GM18868 (cell line): Measurements from ENCODE around the gene SCGB3A2.

Experiments
- ATAC-seq: cut with Tn5 transposase; IDR thresholded peaks from one replicate; pipeline ENCODE4 v1.9.1; 2021; ENCODE audit warnings: mild to moderate bottlenecking, moderate library complexity; ENCODE audit not compliant: unreplicated experiment

Gene SCGB3A2

DNA sequence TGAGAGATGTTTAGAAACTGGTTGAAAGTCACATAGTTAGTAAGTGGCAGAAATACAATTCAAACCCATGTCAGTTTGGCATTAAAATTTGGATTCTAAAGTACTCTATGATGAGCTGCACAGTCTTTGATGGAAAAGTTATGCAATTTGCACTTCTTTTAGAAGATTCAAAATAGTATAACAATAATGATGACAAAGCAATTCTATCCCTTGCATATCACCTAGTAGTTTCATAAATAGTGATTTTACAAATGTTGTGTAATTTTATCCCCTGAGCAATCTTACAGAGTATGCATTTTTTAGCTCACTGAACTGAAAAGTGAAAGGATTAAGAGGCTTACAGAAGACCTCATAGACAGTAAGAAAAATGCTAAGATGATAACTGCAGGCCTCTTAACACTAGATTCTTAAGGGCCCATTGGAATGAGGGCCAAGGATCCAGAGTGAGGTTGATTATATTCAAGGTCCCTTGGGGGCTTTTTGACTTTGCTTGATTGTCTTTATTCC is 24.2 kb downstream of the SCGB3A2 start:
- ATAC-seq: no peak

DNA sequence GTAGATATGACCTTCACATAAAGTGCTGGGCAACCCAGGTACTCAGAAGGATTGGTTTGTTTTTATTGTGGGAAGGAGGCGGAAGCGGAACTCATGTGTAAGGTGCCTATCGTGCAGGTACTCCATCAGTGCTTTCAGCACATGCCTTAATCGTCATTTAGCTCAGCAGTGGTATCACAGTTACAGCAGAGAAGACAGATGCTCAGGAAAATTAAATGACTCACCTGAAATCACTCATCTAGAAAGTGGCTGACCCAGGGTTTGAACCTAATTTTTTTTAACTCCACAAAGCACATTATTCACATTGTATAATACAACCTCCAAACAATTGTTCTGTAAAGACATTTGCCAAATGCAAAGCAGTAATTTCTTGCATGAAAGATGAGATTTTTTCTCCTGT is 25.6 kb downstream of the SCGB3A2 start:
- ATAC-seq: no peak

DNA sequence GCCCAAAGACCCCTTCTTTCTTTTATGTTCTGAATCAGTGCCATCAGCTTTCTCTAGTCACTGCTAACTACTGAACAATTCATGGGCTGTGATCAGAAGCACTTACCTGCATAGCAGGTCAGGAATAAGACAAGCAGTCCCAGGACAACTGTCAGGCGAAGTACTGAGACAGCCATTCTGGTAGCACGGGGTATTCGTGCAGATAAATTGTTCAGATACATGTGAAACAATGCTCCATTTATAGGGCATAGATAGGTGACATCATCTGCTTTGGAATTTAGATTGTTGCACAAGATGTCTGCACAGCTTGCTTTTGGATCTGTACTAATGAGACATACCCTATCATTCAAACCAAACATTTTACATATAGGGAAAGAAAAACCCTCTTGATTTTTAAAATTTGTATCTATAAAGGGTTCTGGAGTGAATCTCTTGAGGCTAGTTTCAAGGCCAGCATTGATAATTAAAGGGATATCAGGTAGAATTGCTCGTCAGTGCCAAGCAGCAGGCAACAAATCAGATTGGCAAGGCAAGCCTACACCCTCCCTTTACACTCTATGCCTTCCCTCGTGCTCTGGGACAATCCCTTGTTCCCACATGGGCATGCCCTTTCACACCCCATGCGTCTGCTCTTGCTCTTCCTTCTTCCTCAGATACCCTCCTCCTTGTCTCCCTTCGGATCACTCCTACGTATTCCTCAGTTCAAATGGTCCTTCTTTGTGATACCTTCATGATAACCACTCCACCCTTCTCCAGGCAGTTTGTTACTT is 28.0 kb downstream of the SCGB3A2 start, which contains the start of gene C5orf46:
C5orf46 (minus strand) TSS at position 213 of the 770 bp plus-strand sequence; CDS start at position 176, 37 bp downstream.
- ATAC-seq: no peak

DNA sequence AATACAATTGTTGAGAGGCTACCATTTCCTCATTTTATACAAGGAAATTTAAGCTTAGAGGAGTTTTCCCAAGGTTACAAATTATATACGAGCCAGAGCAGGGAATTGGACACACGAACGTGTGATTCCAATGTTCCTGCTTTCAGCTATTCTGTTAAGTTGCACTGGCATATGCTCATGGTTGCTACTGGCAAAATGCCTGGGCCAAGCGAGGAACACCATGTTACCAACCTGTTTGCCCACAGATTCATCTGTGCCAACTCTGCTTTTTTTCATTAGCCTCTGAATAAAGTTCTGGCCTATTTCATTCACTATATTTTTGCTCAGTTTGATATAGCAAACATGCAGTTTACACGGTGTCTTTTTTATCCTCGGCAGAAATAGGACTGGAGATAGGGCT is 32.9 kb downstream of the SCGB3A2 start:
- ATAC-seq: no peak

DNA sequence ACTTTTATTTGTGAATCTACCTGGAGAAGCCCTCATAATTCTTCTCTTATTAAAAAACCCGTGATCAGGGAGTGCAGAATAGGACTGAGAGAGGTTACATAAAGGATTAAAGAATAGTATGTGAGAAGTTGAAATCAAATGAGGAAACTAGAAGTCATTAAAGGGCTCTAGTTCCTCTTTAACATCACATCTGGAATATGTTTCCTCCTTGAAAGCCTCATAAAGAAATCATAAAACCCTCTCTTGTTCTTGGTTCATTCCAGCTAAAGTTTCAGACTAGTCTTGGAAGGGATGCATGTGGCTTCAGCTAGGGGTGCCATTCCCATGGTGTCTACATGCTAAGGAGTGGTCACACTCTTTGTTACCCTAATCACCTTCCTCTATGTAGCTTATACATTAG is 33.5 kb downstream of the SCGB3A2 start:
- no peak for ATAC-seq

DNA sequence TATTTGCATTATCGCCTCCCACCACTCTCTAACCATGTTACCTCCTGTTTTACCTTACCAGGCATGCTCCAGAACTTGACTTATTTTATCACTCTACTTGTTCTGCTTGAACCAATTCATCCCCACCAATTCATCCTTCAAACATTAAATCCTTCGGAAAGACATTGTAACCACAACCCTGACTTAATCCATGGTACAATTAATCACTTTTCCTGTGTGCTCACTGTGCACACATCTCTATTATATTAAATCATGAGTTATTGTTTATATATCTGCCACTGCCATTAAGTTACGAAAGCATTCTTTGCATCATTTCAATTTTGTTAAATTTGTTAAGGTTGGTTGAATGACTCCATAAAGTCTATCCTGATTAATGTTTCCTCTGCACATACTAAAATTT is 35.3 kb downstream of the SCGB3A2 start:
- no peak for ATAC-seq

DNA sequence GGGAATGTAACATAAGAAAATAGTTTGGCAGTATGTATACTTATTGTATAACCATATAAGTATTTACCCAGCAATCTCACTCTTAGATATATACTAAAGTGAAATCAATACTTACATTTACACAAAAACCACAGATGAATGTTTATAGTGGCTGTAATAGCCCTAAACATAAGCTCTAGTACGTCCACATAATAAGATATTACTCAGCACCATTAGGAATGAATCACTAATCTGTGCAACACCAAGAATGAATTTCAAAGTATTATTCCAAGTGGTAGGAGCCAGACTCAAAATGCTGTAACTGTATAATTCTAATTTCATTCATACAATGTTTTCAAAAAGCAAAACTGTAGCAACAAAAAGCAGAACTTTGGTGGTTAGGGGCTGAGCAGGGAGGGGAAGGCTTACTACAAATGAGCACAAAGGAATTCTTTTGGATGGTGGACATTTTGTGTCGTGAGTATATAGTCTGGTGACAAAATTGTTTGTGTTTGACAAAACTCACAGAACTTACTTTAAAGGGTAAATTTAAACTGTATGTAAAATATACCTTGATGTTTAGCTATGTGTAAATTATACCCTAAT is 39.7 kb downstream of the SCGB3A2 start:
- no peak for ATAC-seq

DNA sequence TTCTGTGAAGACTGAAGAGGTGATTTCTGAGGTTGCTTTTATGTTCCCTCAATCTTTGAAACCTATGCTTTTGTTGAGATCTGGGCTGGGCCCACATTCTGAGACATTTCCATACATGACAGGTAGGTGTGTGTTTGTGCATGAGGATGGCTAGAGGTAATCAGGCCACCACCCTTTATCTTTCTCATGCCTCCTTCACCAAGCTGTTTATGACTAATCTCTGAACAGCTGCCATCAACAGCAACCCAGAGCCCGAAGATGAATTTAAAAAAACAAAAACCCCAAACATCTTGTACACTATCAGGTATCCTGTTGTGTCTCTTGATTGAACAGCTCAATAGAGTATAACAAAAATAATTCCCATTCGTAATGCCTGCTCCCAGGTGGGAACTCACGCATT is 40.4 kb downstream of the SCGB3A2 start:
- ATAC-seq: no peak

DNA sequence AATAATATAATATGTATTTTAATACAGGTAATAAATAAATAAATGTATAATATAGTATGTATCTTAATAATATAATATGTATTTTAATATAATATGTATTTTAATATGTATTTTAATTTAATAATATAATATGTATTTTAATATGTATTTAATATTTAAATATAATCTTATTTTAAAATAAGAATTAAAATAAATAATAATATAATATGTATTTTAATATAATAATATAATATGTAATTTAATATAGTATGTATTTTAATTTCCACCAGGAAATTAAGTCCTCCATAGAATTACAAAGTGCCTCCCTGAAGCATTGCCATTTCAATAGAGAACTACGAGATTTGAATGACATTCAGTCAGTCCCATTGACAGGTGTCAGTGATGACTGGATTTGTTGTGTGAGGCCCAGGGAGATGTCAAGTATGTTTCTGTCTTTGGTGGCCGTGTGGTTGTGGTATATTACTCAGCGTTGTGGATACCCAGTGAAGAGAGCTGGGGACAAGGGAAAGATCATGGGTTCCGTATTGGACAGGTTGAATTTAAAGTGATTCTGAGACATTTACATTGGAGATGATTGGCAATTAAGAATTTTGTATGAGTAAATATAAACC is 42.0 kb downstream of the SCGB3A2 start:
- no peak for ATAC-seq

DNA sequence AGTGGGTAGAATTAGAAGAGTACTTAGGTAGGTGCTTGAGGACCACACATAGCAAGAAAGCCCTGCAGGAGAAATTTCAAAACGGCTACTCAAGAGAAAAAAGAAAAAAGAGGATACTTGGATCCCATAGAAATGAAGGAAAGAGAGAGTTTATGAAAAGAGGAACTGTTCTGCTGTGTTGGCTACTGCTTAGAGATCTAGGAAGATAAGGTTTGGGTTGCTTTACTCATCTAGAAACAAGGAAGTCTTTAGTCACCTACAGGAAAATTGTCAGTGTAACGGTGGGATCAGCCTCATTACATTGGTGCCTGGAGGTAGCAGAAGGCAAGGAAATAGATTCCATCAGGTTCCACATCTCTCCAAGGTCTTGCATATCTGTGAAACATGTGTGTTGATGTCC is 42.6 kb downstream of the SCGB3A2 start:
- ATAC-seq: no peak

DNA sequence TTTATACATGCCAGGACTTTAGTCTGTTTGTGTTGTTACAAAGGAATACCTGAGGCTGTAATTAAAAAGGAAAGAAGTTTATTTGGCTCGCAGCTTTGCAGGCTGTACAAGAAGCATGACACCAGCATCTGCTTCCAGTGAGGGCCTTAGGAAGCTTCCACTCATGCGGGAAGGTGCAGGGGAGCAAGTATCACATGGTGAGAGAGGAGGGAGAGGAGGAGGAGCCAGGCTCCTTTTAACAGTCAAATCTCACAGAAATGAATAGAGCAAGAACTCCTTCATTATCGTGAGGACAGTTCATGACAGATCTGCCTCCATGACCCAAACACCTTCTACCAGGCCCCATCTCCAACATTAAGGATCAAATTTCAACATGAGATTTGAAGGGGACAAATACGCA is 46.5 kb downstream of the SCGB3A2 start:
- ATAC-seq: no peak

DNA sequence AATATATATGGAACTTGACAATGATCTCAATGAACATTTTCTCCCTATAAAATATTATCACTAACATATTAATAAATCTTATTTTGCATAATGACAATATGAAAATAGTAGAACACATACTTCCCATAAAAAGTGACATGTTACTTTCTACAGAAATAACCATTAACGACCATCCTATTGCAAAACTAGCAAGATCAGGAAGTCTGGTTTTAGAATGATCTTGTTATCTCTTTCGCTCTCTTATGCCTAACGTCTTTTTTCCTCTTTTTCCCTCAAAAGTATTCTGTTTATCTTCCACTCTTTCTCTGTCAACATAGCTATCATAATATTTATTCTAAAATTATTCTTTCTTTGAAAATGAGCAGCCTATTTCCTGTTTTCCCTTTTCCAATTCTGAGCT is 49.4 kb downstream of the SCGB3A2 start:
- ATAC-seq: no peak

DNA sequence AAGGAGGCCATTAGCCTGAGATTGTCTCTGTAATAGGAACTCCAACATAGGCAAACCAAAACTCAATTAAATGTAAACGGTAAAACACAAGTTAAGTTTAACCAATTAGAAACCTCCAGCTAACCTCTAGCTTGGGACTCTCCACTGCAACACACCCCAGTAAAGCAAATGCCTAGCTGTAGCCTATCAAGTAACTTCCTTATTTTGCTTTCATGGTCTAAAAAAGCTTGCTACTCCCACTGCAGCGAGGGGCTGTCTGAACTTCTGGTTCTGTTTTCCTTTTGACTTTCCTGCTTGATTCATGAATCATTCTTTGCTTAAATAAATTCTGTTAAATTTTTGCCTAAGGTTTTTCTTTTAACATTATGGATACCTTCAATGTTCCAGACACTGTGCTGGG is 52.3 kb downstream of the SCGB3A2 start:
- ATAC-seq: peak; percentile 95
